Calu3 (cell line): ENCODE results near the gene INTS13. TPM values are rescaled to one million over a fixed set of nuclear protein-coding genes. Genes with fewer than 3 reads are reported as not detected.

Source experiments
- BruUV-seq: library from RNA; stranded (reverse); fragments of 400-500 nt; replicated peaks from 2 replicates; lab custom pipeline; 2021; lab: Mats Ljungman, UMichigan
- CTCF ChIA-PET: fragments of 300-600 bp; sonication (Branson Sonifier 250); formaldehyde crosslinking; loops from one replicate; lab custom pipeline; 2022; ENCODE audit warnings: antibody characterized with exemption; lab: Charles Lee
- DNase-seq: peaks from one replicate; pipeline ENCODE4 v3.0.0; 2022
- H3K27ac Mint-ChIP-seq: one replicate; pipeline ENCODE4 v1.8.0; 2022; ENCODE audit warnings: mixed read lengths; ENCODE audit not compliant: unreplicated experiment
- H3K27me3 Mint-ChIP-seq: one replicate; pipeline ENCODE4 v1.8.0; 2022; ENCODE audit warnings: mixed read lengths; ENCODE audit not compliant: unreplicated experiment
- H3K36me3 Mint-ChIP-seq: one replicate; pipeline ENCODE4 v1.8.0; 2022; ENCODE audit warnings: mild to moderate bottlenecking, moderate library complexity, mixed read lengths; ENCODE audit not compliant: insufficient read depth, unreplicated experiment
- H3K4me1 Mint-ChIP-seq: one replicate; pipeline ENCODE4 v1.8.0; 2022; ENCODE audit warnings: mild to moderate bottlenecking, low read depth, mixed read lengths; ENCODE audit not compliant: unreplicated experiment
- H3K4me3 Mint-ChIP-seq: one replicate; pipeline ENCODE4 v1.8.0; 2022; ENCODE audit warnings: mild to moderate bottlenecking, low read depth, moderate library complexity, mixed read lengths; ENCODE audit not compliant: unreplicated experiment
- H3K9me3 Mint-ChIP-seq: one replicate; pipeline ENCODE4 v1.8.0; 2022; ENCODE audit warnings: low read depth, mixed read lengths; ENCODE audit not compliant: unreplicated experiment
- intact Hi-C: fragments of 100-400 bp; cut with micrococcal nuclease; formaldehyde crosslinking; loops from one replicate; pipeline ENCODE4 v1.10.0; 2022; ENCODE audit not compliant: unreplicated experiment
- total RNA-seq: library from RNA; stranded (reverse); gene quantifications from 2 replicates; pipeline ENCODE4 v1.2.3, GENCODE V29; 2022
- TF ChIP-seq, protein P1 (sequence below): fragments of 200-600 bp; IDR thresholded peaks from one replicate; pipeline ENCODE4 v1.8.0; 2022; ENCODE audit warnings: antibody characterized with exemption; ENCODE audit not compliant: unreplicated experiment

INTS13 gene
- total RNA-seq, 1 experiment from 2014 or later, result 35.0 TPM

DNA sequence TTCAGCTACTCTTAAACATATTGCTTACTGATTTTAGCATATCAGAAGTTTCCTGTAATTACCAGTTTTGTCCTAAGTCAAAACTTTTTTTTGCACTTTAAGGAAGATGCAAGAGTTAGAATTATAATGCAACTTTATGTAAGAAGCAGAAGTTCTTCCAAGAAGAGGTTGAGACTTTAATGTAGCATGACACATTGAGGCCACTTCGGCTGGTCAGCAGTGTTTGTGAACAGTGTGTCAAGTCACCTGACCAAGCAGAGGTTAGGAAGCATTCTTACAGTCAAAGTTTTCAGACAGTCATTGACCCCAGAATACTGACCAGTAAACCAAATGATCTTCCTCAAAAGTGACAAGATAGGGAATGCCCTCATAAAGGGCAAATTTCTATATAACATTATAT lies 15.7 kb upstream of the INTS13 start:
- Mint-ChIP-seq H3K4me3 (no peak overlapping the region), H3K9me3 (no peaks in the 10 kb centered on the region), H3K27me3 (no peaks in the 10 kb centered on the region), H3K36me3 (peaks cover 8% of the 10 kb centered on the region), H3K4me1 (no peaks in the 10 kb centered on the region), H3K27ac (no peak overlapping the region)
- BruUV-seq, result no TSS peak
- no peak for DNase-seq
- intact Hi-C loops, result no loop called here
- TF ChIP-seq, protein P1, sequence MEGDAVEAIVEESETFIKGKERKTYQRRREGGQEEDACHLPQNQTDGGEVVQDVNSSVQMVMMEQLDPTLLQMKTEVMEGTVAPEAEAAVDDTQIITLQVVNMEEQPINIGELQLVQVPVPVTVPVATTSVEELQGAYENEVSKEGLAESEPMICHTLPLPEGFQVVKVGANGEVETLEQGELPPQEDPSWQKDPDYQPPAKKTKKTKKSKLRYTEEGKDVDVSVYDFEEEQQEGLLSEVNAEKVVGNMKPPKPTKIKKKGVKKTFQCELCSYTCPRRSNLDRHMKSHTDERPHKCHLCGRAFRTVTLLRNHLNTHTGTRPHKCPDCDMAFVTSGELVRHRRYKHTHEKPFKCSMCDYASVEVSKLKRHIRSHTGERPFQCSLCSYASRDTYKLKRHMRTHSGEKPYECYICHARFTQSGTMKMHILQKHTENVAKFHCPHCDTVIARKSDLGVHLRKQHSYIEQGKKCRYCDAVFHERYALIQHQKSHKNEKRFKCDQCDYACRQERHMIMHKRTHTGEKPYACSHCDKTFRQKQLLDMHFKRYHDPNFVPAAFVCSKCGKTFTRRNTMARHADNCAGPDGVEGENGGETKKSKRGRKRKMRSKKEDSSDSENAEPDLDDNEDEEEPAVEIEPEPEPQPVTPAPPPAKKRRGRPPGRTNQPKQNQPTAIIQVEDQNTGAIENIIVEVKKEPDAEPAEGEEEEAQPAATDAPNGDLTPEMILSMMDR, result no peak
- CTCF ChIA-PET, result interaction anchor here (0.7 kb wide), 1 partner anchor 1128 kb away, joined by 7 read pairs; no protein-coding TSS in a partner anchor

DNA sequence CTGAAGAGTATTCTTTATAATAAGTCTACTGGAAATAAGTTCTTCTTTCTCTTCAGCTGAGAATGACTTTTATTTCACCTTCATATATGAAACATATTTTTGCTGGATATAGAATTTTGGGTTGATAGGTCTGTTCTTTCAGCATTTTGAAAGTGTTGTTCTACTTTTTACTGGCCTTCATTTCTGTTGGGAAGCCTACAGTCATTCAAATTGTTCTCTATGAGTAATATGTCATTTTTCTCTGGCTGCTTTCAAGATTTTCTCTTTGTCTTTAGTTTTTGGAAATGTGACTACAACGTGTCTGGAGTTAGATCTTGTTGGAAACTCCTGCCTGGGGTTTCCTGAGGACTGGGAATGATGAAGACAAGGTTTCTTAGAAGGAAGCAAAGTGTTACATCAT lies 10.5 kb upstream of the INTS13 start:
- no peak overlapping the region for H3K4me3 Mint-ChIP-seq
- no peaks in the 10 kb centered on the region for H3K27me3 Mint-ChIP-seq
- no peak for DNase-seq
- TF ChIP-seq, protein P1, result no peak
- peaks cover 2% of the 10 kb centered on the region for H3K9me3 Mint-ChIP-seq
- intact Hi-C loops, result no loop called here
- BruUV-seq, result no TSS peak
- peaks cover 4% of the 10 kb centered on the region for H3K36me3 Mint-ChIP-seq
- CTCF ChIA-PET, result no interaction called here
- no peaks in the 10 kb centered on the region for H3K4me1 Mint-ChIP-seq
- no peak overlapping the region for H3K27ac Mint-ChIP-seq

DNA sequence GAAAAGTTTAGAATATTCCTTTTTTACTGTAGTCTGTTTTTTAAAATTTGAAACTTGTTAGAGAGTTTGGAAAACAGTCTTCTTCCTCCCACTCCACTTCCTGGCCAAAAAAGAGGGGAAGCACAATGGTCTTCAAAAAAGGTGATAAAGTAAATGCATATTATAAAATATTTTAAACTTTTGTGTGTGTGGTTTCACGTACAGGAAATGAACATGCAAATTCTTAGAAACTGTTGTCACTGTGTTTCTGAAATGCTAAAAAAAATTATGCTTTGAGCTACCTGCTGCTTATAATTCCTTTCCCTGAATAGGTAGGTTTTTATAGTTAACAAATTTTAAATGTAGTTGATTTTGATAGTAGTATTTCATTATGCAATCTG lies 3.4 kb upstream of the INTS13 start:
- H3K27me3 Mint-ChIP-seq, result no peaks in the 10 kb centered on the region
- H3K4me1 Mint-ChIP-seq, result peaks cover 2% of the 10 kb centered on the region
- peaks cover 32% of the 10 kb centered on the region for H3K36me3 Mint-ChIP-seq
- intact Hi-C loops, result no loop called here
- TF ChIP-seq, protein P1, result no peak
- DNase-seq, result no peak
- no peak overlapping the region for H3K4me3 Mint-ChIP-seq
- BruUV-seq, result no TSS peak
- H3K27ac Mint-ChIP-seq, result no peak overlapping the region
- CTCF ChIA-PET, result no interaction called here
- H3K9me3 Mint-ChIP-seq, result no peaks in the 10 kb centered on the region

DNA sequence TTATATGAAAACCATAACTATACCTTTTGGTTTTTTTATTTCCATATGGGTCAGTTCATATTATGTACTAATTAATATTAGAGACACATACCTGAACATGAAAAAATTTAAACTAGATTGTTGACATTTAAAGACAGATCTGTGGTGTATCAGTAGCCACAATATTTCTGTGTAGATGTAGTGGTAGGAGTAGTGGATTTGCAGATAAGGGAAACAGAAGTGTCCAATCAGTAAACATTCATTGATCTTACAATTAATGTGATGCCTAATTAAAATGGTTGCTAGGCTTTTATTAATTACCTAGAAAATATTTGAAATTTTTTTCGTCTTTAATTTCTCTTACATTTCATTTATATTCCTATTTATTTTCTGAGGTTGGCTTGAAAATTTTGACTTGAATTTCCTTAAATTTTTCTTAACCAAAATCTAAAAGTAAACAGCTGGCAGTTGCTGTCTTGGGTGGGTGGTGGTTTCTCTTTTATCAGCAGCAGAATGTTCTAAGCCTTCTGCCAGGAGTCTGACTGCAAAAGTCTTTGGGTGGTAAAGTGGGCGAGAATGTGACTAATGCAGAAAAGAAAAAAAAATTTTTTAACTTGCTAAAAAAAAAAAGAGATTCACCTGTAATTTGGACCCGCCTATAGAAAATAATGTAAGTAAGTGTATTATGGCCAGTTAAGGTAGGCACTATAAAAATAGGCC lies 2.9 kb upstream of the INTS13 start:
- Mint-ChIP-seq H3K27ac (no peak overlapping the region), H3K9me3 (no peaks in the 10 kb centered on the region), H3K27me3 (no peaks in the 10 kb centered on the region), H3K36me3 (peaks cover 32% of the 10 kb centered on the region), H3K4me3 (peak overlapping the region; percentile 94), H3K4me1 (peaks cover 7% of the 10 kb centered on the region)
- intact Hi-C loops, result no loop called here
- no peak for DNase-seq
- TF ChIP-seq, protein P1, result no peak
- CTCF ChIA-PET, result no interaction called here
- no TSS peak for BruUV-seq
